Activated naive CD8-positive, alpha-beta T cell treated with anti-CD3 and anti-CD28 coated beads, Interleukin-2, amount 50 U/mL, for 16 hours (primary cell): ENCODE measurements around the gene ADARB2.

ENCODE experiments used
- DNase-seq: peaks from one replicate; pipeline ENCODE4 v3.0.0-alpha.2; 2020; ENCODE audit warnings: low read depth, low spot score

The ADARB2 gene

DNA sequence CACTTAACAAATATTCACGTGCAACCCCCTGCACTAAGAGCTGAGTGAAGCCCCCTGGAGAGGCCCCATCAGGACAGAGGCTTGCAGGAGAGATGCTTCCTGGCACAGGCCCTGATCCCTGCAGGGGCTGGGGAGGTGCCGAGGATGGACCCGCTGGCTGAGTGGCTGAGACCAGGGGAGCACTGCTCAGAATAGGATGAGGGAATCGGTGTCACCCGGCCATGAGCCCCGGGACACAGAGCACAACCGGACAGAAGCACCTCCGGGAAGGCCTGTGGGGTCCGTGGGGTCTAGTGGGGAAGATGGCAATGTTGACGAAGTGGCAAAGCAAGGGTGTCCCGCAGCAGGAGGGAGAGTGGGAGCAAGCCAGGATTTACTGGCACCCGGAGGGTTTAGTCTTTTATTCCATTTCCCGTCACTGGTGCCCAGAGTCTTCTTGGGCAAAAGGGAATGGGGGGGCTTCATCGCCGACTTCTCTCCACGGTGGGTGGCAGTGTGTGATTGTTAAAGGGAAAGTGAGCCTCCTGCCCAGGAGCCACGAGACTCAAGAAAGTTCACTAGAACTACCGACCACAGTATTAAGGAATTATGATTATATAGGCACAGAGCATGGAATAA is 140.7 kb downstream of the ADARB2 start:
- no peak for DNase-seq

DNA sequence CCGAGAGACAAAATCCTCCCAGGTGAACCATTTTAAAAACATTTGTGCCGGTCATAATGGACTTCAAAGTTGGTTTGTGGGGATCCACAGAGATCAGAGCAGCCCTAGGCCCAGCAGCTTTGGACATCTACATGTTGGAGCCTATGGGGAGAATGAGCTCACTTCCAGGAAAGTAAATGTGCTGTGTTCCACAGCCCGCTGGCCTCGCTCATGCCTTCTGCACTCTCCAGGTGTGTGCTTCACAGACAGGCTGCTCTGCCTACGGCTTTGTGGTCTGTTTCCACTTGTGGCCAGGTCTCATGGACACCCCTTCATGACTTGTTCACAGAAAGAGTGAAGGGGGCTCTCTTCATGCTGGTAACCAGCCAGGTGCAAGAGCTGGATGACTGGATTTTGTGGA is 141.6 kb downstream of the ADARB2 start:
- DNase-seq, result no peak

DNA sequence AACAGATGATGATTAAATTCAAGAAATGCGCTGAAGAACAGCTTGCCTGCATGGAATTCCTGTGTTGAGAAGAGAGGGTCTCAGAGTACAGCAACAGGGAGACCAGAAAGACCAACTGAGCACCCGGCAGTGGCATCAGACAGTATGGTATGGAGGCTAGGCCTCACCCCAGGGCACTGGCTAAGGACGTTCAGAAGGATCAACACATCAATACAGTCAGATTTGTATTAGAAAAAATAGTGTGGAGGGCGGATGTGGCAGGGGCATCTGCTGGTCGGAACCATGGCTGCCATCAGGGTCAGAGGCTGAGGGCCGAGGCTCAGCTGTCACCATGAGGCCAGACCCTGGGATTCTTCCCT is 142.1 kb downstream of the ADARB2 start:
- no peak for DNase-seq

DNA sequence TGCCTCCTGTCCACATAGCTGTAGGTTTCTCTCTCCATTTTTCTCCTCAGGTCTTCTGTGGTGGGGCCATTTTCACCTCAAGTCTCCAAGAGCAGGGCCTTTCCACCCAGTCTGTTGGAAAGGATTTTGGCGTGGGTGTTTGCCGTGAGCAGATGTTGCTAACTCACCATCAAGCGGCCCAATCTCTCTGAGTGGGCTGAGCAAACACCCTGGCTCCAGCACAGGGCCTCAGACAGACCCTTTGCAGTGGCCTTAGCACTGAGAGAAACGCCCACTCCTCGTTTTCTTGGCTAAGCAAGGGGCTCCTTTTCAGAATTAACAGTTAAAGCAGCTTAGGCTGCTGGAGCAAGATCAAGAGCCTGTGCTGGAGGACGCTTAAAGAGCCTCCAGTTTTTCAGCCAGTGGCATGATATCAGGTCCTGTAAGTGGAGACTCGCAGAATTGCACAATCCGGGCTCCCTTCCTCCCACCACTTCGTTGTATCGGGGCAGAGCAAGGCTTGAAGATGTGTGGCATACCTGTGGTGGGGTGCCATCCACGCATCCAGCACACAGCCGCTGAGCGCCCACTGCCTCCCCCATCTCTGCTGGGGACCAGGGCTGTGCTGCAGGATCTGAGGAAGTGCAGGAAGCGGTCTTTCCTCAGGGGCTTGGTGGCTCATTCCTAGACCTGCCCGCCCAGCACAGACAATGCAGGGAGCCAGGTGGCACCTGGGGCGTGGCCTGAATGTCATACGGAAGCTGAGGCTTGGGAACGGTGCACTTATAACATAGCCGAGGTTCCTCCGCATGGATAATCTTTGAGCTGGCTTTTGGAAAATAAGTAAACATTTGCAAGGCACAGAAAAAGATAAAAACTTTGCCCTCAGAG is 142.7 kb downstream of the ADARB2 start:
- DNase-seq, result no peak

DNA sequence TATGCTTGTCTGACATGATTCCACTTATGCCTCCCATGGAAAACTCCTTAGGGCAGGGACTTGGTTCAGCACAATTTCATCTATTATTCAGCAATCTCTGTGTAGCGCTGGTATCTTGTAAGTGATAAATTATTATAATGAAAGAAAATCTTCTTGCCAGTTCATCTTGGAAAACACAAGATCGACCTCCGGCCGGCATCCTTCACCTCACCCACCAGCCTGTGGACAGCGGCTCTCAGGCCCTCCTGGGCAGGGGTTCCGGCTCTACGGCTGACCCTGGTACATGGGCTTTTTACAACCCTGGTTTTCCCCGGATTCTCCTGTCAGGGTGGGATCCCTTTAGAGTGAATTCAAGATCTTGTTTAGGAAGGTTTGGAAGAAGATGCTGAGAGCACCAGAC is 145.6 kb downstream of the ADARB2 start:
- no peak for DNase-seq

DNA sequence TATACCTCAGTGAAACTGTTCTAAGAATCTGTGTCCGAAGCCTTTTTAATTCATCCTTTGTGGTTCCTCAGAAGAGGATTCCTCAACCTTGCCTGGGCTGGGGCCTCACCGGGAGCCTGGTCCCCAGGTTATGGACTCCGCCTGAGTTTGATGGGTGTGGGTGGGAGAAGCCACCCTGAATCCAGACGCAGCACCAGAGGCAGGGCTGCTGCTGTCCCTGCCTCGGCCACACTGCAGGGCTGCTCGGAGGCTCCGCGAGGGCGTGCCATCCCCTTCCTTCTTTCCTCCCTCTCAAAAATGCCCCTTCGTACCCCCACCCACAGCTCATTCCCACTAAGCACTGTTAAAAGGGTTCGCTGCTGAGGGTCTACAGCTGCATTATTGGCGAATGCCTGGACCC is 146.3 kb downstream of the ADARB2 start:
- no peak for DNase-seq

DNA sequence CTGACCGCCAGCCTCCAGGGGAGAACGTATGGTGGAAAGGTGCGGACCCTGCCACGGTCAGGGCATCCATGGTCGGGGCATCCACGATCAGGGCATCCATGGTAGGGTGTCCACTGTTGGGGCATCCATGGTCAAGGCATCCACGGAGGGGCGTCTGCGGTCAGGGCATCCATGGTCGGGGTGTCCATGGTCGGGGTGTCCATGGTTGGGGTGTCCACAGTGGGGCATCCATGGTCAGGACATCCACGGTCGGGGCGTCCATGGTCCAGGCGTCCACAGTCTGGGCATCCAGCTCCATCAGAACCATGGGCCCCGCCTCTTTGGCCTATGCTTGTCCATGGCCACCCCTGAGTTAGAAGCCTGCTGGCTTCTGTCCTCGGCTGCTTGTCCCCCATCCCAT is 148.1 kb downstream of the ADARB2 start:
- DNase-seq, result no peak

DNA sequence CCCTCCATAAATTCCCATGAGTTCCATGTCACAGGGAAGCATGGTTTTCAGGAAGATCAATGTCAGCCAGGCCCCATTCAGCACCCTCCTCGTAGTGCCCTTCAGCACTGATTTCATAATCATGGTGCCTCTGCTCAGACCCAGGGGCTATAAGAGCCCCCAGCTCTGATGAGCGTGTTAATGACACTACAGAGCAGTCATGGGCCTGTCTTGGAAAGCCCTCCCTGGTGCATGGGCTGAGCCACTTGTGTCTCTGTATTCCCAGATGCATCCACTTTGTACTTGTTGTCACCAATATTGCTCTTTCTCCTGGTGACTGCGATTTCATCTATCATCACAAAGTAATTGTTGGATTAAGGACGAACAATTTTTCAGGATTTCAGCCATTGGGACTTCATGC is 154.6 kb downstream of the ADARB2 start:
- DNase-seq, result no peak

DNA sequence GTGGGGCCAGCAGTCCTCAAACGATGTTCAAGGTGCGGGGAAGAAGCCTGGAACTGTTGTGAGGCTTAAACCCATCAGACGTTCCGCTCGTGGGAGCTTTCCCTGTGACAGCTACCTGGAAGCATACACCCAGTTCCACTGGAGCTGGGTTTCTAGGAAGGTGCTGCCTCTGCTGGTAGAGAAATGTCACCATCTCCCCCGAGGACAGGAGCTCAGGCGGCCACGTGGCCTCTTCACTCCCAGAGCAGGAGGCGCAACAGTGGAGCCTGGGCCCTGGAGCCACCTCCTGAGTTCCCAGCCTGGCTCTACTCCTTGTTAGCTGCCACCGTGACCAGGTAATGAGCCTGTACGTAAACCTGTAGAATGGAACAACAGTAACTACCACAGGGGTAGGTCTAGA is 156.1 kb downstream of the ADARB2 start:
- DNase-seq, result no peak

DNA sequence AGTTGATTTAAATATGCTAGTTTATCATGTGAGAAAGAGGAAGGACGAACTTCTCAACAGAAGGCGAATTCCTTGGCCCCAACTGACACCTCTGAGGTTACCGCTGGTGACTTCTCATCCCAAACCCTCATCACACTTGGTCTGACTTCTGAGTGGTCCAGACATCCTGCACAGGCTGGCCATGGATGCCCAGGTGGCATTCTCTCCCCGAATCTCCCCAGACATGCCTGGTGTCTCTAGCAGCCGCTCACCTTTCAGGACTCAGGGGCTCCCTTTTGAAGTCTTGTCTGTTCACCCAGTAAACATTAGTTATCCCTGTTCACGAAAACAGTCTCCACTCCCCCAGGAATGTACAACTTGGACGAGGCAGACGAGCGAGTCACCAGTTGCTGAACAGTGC is 157.7 kb downstream of the ADARB2 start:
- DNase-seq, result no peak

DNA sequence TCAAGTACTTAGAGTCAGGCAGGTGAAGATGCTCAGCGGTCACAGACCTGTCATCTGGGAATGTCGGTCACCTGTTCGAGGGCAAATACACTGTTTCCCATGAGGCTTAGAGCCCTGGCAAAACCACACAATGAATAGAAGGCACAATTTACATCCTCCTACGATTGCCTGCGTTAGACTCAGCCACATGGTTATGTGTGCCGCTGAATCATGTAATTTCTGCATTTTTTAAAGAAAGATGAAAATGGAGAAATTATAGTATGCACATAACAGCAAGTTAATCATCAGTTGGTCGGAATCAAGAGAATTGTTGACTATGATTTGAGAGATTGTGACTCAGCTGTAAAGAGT is 158.2 kb downstream of the ADARB2 start:
- DNase-seq, result no peak

DNA sequence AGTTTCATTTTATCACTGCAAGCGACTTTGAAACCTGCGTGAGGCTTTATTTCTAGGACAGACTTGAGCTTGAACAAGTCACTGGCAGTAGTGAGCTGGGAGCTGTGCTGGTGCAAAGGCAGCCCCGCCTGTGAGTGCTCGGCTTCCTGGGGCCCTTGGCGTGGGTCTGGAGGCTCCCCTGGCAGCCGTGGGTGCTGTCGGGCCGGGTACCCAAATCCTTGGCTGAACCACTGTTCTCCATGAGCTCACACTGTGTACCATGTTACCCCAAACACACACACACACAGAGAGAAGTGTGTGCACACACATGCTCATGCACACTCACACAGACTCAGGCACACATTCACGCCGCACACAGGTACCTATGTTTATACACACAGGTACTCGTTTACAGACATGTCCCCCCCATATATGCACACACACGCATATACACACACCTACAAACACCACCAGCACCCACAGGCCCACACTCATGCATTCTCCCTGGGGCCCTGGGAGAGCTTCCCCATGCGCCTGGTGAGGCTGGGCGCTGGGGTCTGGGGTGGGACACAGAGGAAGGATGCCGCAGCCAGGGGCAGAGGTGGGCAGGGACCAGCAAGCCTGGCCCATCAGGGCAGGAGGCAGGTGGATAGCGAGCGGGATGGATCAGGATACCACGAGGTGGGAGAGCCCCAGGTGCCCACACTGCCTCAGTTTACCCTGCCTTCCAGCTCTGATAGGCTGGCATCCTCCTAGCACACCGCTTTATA is 158.8 kb downstream of the ADARB2 start:
- no peak for DNase-seq

DNA sequence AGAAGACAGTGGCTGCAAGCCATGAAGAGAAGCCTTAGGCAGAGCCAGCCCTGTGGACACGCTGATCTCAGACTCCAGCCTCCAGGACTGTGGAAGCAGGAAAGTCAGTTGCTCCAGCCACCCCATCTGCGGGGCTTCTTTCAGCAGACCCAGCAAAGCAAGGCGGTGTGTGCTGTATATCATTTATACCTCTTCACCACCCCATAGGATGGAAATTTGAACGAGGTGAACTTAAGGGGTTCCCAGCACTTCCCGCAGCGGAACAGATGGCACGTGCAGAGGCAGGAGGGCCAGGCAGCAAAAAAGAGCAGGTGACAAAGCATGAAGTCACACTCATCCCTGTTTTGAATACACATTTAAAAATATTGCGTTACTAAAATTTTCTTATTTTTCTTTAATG is 159.4 kb downstream of the ADARB2 start:
- DNase-seq, result no peak

DNA sequence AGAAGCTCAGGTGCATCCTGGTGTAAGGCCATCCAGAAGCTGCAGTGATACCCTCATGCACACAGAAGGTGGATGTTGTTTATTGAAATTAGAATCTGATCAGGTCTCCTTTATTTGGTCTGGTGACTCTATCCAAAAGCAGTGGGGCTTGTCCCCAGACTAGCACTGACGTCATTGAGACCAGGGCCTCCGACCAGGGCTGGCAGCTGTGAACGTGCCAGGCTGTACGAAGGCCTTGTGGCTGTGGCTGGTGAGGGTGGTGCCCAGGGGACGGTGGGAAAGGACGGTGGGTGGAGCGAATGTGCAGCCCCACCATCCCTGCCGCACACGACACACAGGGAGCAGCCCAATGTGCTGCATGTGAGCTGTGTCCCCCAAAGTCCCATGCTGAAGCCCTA is 160.0 kb downstream of the ADARB2 start:
- no peak for DNase-seq

DNA sequence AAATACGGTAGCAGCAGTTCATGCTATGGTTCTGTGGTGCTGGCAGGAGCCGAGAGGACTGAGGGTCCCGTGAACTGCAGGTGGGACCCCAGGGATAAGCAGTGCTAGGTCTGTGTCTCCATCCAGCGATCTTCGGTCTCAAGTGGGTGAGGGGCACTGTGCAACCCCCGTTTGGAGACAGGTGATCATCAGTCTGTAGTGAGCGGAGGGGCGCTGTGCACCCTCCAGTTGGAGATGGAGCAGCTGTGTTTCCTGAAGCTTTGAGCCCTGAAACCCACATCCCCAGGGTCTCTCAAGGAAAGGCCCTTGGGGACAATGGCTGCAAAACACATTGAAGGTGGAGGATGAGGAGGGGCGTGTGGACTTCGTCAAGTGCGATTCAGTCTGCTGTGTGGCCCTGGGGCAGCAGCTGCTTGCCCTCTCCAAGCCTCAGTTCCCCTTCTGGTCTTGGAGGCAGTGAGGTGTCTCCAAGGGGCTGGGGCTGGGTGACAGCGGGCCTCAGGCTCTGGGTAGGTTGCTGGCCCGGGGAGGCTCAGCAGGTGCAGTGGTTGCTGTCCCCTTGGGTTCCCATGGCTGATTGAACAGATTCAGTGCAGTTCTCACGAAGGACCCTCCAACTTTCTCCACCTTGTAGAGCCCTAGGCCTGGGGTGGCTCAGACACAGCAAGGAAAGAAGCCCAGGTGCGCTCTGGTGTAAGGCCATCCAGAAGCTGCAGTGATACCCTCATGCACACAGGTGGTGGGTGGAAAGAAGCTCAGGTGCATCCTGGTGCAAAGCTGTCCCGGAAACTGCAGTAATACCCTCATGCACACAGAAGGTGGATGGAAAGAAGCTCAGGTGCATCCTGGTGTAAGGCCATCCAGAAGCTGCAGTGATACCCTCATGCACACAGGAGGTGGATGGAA is 160.6 kb downstream of the ADARB2 start:
- no peak for DNase-seq

DNA sequence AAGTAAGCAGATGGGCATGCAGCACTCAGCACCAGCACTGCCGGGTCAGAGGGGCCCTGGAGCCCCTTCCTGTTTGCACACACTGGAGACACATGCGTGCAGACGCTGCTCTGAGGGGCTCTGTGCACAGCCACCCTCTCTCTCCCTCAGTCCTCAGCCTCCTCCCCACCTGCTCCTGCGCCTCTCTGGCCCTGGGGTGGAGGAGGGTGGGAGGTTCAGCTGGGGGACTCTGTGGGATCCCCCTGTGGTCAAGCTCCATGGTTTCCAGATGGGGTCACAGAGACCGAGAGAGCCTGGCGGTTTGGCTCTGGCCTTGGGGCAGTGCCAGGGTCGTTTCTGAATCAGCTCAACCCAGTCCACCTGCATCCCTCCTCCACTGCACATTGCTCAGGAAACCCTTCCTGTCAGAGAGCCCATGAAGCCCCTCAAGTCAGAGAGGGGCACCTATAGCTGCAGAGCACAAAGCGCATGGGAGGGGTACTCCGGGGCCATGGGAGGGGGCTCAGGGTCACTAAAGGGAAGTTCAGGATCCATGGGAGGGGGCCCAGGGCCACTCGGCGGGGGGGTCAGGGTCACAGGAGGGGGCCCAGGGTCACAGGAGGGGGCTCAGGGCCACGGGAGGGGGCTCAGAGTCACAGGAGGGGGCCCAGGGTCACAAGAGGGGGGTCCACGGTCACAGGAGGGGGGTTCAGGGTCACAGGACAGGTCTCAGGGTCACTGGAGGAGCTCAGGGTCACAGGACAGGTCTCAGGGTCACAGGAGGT is 161.7 kb downstream of the ADARB2 start:
- DNase-seq, result no peak

DNA sequence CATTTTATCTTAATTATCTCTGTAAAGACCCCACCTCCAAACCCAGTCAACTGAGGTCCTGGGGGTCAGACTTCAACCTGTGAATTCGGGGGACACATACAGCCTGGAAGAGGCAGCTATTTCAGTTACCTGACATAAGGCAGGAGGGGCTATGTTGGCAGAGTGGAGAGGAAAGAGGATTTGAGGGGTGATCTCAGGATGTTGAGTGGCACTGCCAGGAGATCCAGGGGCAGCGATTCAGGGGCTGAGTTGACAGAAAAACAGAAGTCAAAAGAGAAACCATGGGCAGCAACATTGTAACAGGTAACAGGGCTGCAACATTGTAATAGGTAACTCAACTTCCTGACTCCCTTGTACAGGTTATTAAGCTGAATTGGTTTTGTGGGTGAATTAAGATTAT is 162.6 kb downstream of the ADARB2 start:
- no peak for DNase-seq

DNA sequence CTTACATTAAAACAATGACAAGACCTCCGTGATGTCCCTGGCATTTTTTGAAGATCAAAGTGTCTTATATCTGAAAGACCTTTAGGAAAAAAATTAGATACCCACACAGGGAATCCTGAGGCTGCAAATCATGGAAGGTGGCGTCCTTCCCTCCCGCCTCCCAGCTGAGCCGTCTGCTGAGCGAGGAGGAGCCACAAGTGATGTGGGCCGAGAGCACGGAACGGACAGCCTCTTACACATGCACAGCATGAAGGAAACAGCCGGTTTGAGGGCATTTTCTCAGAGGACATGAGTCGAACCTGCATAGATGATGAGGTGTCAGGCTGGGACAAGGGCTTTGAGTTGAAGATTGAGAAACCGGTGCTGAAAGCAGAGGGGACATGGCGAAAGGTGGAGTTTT is 163.3 kb downstream of the ADARB2 start:
- DNase-seq, result no peak

DNA sequence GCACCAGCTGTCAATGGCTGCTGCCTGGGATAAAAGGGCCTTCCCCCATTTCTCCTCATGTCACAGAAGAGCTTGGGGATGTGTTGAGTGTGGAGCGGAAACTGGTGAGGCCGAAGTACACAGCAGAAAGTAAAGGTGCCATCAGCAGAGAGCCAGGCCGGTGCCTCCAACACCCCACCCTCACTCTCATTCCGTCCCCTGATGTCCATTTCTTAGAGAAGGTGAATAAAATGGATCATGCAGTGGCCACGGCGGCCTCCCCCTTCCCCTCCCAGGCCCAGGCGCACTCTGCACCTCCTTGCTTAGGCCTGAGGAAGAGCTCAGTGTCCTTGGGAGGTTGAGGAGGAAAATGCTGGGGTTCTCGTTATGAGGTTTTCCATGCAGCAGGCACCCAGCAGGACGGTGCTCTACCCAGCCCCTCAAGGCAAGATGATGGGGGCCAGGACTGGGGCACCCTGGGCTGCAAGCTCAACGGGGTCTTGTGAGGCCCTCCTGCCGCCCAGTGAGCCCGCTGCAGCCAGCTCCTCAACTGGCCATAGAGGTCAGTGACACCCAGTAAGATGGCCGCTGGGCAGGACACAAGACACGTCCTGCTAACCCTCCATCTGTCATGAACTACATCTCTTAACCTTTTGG is 163.9 kb downstream of the ADARB2 start:
- DNase-seq, result no peak

DNA sequence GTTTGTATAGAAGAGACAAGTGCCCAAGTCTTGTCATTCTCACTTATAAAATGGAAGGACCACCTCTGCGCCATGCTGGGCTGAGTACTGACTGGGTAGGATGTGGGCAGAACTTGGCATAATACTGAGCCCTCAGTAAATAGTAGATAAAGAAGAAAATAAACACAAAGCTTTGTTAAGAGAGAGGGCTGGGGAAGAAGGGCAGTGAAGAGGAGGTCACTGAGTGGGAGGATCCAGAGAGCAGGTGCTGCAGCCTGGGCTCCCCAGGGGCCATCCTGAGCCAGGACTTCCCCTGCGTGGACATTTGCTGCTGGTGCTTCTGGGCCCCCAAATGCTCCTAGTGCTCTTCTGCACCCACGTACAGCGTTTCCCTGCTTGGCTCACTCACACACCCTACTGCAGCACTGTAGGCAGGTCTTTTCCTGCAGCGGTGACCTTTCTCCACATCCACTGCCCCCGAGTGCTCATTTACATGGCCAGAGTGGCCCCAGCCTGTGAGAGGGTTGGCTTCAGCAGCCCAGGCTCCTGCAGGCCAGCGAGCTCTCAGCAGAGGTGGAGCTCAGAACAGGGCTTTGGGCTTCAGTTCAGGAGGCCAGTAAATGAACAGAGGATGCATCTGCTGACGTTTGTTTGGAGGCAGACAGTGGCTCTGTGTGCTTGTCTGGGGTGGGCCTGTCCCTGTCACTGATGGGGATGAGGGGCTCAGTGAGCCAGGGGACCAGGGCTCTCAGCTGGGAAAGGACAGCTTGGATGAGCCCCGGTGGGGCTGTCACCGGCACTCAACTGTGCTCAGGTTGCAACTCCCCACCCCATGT is 164.6 kb downstream of the ADARB2 start:
- no peak for DNase-seq
